Kasumi-1 (cell line): ENCODE data around the gene STPG2.
"Not testable (repeated sequence)": the region's sequence is repeated elsewhere in the genome, so short reads cannot be mapped to it uniquely, and the experiment has no call there.

Experiments
- DNase-seq, 2 experiments: peaks; one replicate each; lab custom pipeline; 2025; lab: John Stamatoyannopoulos, UW

STPG2 gene

DNA sequence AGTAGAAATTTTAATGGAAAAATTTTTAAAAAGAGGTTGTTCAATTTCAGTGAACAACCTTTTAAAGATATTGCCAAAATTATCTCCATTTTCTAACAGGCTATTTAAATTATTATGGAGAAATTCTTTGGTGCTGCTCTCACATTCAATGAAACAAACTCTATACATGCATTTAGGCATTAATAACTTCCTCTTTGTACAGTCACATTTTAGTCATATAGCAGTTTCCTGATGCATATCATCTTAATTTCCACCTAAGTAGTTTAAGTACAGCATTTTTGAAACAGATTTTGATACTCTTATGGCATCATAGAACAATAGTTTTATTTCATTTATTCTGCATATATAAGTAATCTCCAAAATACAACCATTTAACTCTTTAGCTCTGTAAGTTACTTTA is 500.1 kb downstream of the STPG2 start:
- DNase-seq, result no peak

DNA sequence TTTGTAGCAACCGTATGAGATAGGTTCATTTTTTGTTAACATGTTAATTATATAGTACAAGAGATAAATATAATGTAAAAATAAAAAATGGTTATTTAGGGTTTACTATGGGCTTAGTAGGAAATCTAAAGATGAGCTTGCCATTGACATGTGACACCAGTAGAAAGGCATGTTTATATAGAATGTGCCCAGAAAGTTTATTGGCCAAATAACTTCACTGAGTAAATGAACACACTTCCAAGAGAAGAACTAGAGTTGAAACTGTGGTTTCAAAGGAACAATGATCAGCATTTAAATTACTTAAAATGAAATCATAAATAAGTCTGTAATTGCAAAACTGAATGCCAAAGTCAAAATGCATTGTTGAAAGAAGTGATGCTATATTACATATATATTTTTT is 503.3 kb downstream of the STPG2 start:
- DNase-seq, result no peak

DNA sequence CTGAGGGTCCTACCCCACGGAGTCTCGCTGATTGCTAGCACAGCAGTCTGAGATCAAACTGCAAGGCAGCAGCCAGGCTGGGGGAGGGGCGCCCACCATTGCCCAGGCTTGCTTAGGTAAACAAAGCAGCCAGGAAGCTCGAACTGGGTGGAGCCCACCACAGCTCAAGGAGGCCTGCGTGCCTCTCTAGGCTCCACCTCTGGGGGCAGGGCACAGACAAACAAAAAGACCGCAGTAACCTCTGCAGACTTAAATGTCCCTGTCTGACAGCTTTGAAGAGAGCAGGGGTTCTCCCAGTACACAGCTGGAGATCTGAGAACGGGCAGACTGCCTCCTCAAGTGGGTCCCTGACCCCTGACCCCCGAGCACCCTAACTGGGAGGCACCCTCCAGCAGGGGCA is 509.4 kb downstream of the STPG2 start:
- not testable (repeated sequence) for DNase-seq

DNA sequence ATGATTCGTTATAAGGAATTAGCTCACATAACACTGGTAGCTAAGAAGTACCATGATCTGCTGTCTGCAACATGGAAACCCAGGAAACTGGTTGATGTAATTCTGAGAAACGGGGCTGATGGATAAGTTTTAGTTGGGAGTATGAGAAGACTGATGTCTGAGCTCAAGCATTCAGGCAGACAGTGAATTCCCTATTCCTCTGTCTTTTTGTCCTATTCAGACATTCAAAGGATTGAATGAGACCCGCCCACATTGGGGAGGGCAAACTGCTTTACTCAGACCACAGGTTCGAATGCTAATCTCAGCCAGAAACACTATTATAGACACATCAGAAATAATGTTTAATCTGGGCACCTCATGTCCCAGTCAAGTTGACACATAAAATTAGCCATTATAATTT is 515.5 kb downstream of the STPG2 start:
- DNase-seq, result no peak

DNA sequence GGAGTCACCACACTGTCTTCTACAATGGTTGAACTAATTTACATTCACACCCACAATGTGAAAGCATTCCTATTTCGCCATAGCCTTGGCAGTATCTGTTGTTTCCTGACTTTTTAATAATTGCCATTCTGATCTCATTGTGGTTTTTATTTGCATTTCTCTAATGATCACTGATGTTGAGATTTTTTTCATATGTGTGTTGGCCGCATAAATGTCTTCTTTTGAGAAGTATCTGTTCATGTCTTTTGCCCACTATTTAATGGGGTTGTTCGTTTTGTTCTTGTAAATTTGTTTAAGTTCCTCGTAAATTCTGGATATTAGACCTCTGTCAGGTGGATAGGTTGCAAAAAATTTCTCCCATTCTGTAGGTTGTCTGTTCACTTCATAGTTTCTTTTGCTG is 519.1 kb downstream of the STPG2 start:
- DNase-seq, result no peak

DNA sequence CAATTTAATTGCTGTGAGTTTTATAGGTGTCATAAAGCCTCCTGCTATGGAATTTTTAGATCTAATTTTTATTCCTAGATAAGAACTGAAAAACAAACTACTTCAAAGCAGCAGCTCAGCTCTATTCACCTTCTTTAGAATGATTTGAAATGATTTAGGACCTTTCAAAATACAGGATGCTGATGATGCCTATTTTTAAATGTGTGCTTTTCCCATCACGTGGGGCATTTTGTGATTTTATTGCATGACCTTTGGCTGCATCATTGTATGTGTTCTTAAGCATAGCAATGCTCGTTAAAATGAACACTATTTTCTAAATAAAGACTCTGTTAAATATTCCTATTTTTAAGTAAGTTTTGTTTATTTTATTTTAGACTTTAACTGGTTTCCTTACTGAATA is 537.3 kb downstream of the STPG2 start:
- no peak for DNase-seq

DNA sequence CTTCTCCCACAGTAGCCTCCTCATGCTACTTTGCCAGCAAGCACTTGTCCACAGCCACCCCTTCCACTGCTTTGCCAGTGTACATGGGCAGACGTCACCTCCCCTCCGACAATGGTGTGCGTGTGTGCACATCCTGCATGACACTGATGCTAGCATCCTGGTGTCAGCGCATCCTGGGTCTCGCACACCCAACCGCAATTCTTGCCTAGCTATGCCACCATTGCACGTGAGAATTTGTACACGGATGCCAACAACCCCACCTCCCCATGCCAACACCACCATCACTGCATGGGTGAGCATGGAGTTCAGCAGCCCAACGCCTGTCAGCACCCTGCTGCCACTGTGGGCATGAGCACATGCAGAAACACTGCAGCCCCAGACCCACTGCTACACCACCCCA is 550.0 kb downstream of the STPG2 start:
- no peak for DNase-seq

DNA sequence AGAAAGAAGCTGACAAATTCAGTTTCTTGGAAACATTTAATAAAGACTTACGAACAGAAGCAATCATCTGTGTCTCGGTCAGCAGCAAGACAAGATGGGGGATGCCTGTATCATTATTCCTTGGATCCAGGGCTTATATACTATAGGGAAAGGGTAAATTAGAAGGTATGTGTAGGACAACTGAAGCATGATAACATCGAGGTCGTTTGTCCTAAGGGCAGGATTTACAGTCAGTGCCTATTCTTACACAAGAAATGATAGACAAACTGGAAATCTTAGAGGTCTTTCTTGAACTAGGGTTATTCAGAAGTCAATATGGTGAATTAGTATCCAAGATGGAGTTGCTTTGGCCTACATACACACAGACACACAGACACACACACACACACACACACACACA is 553.0 kb downstream of the STPG2 start:
- DNase-seq, result no peak

DNA sequence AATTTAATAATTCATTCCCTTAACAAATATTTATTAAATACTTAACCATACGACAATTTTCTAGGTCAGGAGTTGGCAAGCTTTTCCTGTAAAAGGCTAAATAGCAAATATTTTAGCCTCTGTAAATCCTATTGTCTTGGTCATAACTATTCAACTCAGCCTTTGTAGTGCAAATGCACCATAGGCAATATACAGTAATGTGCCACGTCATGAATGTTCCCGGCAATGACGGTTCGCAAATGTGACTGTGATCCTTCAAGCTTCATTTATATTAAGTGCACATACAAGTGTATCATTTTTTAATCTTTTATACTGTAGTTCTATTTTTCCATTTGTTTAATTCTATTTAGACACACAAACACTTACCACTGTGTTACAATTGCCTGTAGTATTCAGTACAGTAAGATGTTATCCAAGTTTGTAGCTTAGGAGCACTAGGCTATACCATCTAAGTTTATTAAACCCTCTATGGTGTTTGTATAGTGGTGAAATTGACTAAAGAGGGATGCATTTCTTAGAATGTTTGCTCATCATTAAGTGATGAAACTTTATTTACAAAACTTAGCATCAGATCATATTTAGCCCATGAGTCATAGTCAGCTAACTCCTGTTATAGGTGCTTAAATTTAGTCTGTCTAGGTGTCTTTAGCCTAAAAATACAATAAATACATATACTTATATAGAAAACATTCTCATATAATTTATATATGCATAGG is 553.6 kb downstream of the STPG2 start:
- no peak for DNase-seq

DNA sequence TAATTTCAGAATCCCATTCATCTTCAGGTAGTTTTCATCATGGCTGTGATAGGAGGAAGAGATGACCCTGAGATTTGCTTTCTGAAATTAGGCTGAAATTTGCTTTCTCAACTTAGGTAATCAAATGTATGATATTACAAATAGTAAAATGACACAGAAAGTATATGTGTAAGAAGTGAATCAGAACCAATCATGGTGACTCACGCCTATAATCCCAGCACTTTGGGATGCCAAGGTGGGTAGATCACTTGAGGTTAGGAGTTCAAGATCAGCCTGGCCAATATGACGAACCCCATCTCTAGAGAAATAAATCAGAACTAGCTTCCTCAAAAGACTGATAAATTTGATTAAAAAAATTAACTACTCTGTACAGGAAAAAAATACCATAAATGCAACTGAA is 555.4 kb downstream of the STPG2 start:
- DNase-seq, result no peak

DNA sequence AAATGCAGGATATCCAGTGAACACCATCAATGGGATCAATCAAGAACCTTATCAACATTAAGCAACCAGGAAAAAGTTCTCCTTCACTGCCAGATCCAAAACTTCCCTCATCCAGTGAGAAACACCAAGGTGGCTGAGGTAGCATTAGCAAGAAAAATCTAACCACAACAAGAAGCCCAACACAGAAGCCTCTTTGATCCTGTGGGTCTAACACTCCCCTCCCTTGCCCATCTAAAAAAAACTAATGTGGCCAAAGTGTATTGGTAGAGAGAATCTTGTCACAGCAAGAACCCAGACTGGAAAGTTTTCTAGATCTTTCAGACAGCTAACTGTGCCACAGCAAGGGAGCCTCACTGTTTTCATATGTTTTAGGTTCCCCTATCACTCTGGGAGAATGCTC is 558.0 kb downstream of the STPG2 start:
- DNase-seq, result no peak

DNA sequence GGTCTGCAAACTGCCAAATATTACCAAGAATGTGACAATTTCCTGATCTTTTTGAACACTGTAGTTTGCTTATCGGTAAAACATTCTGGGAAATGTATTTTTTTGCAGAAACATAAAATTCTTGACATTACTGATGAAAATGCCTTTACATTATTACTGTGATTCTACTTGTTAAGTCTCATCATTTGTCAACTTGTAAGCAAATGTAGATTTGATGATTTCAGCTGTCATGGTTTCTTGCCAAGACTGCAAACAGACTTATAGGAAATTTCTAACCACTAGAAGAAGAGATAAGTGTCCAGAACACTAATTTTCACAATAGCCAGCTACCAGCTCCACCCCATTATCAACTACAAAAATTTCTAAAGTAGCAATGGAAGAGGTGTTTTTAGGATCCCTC is 560.4 kb downstream of the STPG2 start:
- no peak for DNase-seq

DNA sequence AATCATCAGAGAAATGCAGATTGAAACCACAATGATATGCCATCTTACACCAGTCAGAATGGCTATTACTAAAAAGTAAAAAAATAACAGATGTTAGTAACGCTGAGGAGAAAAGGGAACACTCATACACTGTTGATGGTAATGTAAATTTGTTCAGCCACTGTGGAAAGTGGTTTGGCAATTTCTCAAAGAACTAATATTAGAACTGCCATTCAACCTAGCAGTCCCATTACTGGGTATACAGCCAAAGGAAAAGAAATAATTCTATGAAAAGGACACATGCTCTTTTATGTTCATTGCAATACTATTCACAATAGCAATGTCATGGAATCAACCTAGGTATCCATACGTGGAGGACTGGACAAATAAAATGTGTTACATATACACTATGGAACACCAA is 566.3 kb downstream of the STPG2 start:
- peak in 1 of 2 experiments; percentile 5 for DNase-seq

DNA sequence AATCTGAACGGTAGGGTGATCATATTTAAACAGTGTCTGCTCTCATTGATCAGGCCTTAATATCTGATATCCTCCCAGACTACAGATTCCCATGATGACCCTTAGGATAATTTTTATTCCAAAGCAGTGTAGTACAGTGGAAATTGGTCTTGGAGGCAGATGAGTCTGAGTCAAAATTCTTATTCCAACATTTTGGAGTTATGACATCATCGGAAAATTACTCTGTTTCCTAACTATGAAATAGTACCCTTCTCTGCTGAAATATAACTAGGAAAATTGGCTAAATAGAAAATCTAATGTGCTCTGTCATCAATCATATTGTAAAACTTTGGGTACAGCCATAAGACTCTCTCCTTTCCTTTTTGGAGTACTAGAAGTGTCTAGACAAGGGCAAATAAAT is 583.3 kb downstream of the STPG2 start:
- no peak for DNase-seq

DNA sequence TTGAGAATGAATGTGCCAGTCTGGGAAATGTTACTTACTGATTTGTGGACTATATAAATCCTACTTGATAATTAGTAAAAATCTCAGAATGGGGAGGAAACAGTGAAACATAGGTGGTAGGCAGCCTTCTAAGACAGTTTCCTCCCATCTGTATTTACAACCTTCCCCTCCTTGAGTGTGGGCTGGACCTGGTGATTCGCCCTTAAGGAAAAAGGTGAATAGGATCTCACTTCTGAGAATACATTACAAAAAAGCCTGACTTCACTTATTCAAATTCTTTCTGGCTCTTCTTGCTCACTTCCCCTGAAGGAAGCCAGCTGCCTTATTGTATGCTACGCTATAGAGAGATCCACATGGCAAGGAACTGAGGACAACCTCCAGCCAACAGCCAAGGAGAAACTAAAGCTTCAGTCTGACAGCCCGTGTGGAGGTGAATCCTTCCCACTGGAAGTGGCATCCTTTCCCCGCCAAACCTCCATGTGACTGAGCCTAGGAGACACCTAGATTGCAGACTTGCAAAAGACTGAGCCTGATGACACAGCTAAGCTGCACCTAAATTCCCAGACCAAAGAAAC is 585.0 kb downstream of the STPG2 start:
- DNase-seq, result no peak

DNA sequence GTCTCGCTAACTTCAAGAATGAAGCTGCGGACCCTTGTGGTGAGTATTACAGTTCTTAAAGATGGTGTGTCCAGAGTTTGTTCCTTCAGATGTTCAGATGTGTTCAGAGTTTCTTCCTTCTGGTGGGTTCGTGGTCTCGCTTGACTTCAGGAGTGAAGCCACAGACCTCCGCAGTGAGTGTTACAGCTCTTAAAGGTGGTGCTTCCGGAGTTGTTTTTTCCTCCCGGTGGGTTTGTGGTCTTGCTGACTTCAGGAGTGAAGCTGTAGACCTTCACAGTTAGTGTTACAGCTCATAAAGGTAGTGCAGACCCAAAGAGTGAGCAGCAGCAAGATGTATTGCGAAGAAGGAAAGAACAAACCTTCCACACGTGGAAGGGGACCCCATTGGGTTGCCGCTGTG is 592.6 kb downstream of the STPG2 start:
- DNase-seq, result not testable (repeated sequence)

DNA sequence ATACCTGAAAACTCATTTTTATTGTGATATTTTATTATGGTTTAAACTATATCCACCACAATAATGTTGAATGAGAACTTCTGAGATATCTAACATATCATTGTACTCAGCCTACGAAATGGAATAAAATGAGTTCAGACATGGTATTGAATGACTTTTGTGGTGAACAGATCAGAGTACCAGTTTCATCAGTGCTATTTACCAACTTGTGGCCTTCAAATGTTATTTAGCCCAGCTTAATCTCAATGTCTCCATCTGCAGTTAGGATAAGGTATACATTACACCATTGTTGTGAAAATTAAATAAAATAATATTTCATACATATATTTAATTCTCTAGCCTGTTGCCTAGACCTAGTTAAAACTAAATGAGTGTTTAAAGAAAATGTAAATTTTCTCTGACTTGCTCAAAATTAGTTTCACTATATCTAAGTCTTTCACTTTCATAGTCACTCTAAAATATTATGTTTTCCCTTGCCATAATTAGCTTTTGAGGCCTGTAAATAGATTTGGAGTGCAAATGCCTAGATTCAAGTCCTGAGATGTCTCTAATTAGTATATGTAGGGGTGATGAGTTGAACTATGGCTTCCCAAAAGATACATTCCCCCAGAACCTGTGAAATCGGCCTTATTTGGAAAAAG is 594.2 kb downstream of the STPG2 start:
- no peak for DNase-seq

DNA sequence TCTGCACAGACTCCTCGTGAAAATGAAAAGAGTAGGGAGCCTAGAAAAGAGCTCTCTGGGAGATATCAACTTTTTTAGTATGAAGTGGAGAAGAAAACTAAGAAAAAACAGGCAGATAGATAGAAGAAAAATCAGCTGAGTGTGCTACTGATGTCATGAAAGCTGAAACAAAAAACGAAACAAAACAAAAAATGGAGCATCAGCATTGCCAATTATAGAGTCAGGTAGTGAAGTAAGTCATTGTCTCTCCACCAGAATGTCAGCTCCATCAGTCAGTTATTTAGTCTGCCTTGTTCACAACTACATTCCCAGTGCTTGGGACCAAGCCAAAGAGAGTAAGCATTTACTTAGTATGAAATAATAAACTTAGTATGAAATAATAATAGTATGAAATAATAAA is 595.1 kb downstream of the STPG2 start:
- DNase-seq, result no peak

DNA sequence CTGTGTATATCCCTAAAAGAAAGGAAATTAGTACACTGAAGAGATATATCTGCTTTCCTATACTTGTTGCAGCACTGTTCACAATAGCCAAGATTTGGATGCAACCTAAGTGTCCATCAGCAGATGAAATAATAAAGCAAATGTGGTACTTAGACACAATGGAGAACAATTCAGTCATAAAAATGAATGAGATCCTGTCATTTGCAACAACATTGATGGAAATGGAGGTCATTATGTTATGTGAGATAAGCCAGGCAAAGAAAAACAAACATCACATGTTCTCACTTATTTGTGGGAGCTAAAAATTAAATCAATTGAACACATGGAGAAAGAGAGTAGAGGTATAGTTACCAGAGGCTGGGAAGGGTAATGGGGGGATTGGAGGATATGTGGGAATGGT is 611.9 kb downstream of the STPG2 start:
- DNase-seq, result no peak

DNA sequence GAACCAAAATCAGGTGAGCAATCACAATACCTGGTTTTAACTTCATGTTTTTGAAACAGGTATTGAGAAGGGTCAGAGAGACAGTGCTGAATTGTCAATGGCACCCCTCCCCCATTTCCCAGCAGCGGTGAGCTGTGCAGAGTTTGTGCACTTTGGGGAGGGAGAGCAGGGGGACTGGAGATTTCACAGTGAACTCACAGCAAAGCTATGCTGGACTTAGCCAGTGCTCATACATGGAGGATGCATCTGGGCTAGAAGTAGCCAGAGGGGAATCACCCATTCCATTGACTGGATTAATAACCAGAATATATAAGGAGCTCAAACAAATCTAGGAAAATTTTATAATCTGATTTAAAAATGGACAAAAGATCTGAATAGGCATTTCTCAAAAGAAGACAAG is 612.6 kb downstream of the STPG2 start:
- no peak for DNase-seq

DNA sequence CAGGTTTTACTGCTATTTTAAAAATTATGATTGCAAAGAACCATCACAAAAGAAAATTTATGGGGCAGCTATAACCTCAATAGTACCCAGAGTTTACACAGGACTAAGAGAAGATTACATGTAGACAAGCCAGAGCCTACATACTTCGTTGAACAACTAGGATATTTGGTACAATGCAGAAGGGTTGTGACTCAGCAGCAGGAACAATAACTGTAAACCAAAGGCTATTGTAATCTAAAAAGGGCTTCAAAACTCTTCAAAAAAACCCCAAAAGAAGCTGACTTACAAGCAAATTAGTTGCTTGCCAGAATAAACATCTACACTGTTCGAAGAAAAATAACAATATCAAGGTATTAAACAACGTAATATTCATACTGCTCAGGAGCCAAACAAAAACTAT is 618.0 kb downstream of the STPG2 start:
- no peak for DNase-seq

DNA sequence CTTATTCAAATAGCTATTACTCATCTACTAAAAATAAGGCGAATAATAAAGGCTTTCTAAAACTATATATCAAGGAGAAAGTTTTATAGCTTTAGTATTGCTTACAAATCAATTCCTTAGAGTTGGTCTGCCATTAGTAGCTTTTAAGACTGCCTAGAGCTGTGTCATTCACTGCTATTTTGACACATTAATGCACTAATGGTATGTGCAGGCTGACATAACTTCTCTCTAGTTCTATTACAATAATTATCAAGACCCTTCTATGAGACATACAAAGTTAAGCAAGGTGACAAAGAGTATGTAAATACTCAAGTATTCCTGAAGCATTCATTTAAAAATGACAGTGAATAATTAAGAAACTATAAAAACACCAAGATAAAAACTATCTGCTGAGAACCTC is 625.3 kb downstream of the STPG2 start:
- DNase-seq, result no peak

DNA sequence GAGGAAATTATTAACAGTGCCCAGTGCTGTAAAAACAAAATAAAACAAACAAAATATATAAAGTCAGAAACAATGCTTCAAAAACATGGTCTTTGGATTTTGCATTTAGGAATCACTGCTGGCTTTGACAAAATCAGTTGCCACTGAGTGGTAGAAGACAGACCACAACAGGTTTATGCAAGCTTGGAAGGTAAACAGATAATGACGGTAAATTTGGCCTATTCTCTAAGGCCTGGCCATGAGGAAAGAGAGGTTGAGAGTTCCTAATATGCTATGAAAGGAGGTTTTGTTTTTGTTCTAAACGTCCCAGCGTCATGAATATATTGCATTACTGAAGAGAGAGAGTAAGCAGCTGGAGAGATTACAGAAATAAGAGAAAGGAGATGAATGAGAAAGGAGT is 629.4 kb downstream of the STPG2 start:
- DNase-seq, result no peak
